T follicular helper cell (primary cell): ENCODE data around the gene SPRR3.

Experiments
- DNase-seq: peaks from one replicate; pipeline ENCODE4 v3.0.0-alpha.2; 2020; ENCODE audit warnings: low read depth
- total RNA-seq, 2 experiments: gene quantifications; one replicate each; lab custom pipeline; 2026; lab: John Stamatoyannopoulos, UW

Gene SPRR3
- total RNA-seq, result 0 reads per million in 2 experiments

- DNase-seq, result no peak
Measured at GRCh38 chr1:153001382-153001781, at the start of gene SPRR3. TSS of gene SPRR3 (plus strand) at chr1:153001749. CDS start at chr1:153003021, 1,272 bp downstream.

GRCh38 chr1:152953761-152954160 lies 47.8 kb upstream of the SPRR3 start:
- DNase-seq, result no peak

GRCh38 chr1:152954436-152954835 lies 47.1 kb upstream of the SPRR3 start:
- no peak for DNase-seq

- no peak for DNase-seq
Measured at GRCh38 chr1:152957561-152957960, 44.0 kb upstream of the SPRR3 start.

GRCh38 chr1:152959273-152959672 lies 42.3 kb upstream of the SPRR3 start:
- no peak for DNase-seq

GRCh38 chr1:152959801-152960451 lies 41.6 kb upstream of the SPRR3 start:
- no peak for DNase-seq

- no peak for DNase-seq
Measured at GRCh38 chr1:152960452-152961044, 41.0 kb upstream of the SPRR3 start.

- no peak for DNase-seq
Measured at GRCh38 chr1:152961226-152961891, 40.2 kb upstream of the SPRR3 start.

GRCh38 chr1:152962876-152963415 lies 38.6 kb upstream of the SPRR3 start:
- DNase-seq, result no peak

- DNase-seq, result no peak
Measured at GRCh38 chr1:152964536-152964935, 37.0 kb upstream of the SPRR3 start.

- no peak for DNase-seq
Measured at GRCh38 chr1:152965853-152966252, 35.7 kb upstream of the SPRR3 start.

GRCh38 chr1:152967201-152967600 lies 34.3 kb upstream of the SPRR3 start:
- DNase-seq, result no peak

- no peak for DNase-seq
Measured at GRCh38 chr1:152968248-152968647, 33.3 kb upstream of the SPRR3 start.

GRCh38 chr1:152969036-152969435 lies 32.5 kb upstream of the SPRR3 start:
- DNase-seq, result no peak

- no peak for DNase-seq
Measured at GRCh38 chr1:152970495-152970894, 31.1 kb upstream of the SPRR3 start, which contains the start of gene SPRR4. TSS of gene SPRR4 (plus strand) at chr1:152970648. CDS start at chr1:152971891, 1,243 bp downstream.

- DNase-seq, result no peak
Measured at GRCh38 chr1:152972196-152972886, 29.2 kb upstream of the SPRR3 start.

GRCh38 chr1:152976688-152977087 lies 24.9 kb upstream of the SPRR3 start:
- DNase-seq, result no peak

- no peak for DNase-seq
Measured at GRCh38 chr1:152977614-152978013, 23.9 kb upstream of the SPRR3 start.

- no peak for DNase-seq
Measured at GRCh38 chr1:152980676-152981075, 20.9 kb upstream of the SPRR3 start.

- DNase-seq, result no peak
Measured at GRCh38 chr1:152981146-152981871, 20.2 kb upstream of the SPRR3 start.

- no peak for DNase-seq
Measured at GRCh38 chr1:152982076-152982475, 19.5 kb upstream of the SPRR3 start.

- no peak for DNase-seq
Measured at GRCh38 chr1:152983234-152983633, 18.3 kb upstream of the SPRR3 start.
